Gastroesophageal sphincter (tissue), 4 donors: ENCODE measurements around the gene EFCAB14. TPM values are rescaled to one million over a fixed set of nuclear protein-coding genes. Genes with fewer than 3 reads are reported as not detected.
"Not testable (repeated sequence)": the region's sequence is repeated elsewhere in the genome, so short reads cannot be mapped to it uniquely, and the experiment has no call there.

ENCODE experiments used
- ATAC-seq: fragments of 150-250 bp; one replicate; pipeline ENCODE4 v1.9.1; 2016; ENCODE audit warnings: mild to moderate bottlenecking, moderate library complexity
- H3K27ac ChIP-seq, 4 donors: fragments of 200-600 bp; sonication (generic) in 3 of 4; 1 replicate in 3 of 4; 2 replicates in 1 of 4; pipeline ENCODE4 v1.5.1; 2016 to 2019
- H3K27me3 ChIP-seq: fragments of 200-600 bp; sonication (generic); one replicate; pipeline ENCODE4 v1.5.1; 2019
- H3K36me3 ChIP-seq, 2 donors: fragments of 200-600 bp; sonication (generic); one replicate each; pipeline ENCODE4 v1.5.1; 2019; ENCODE audit warnings: control low read depth in 1 of 2
- H3K4me1 ChIP-seq, 3 donors: fragments of 200-600 bp; sonication (generic); 1 replicate in 2 of 3; 2 replicates in 1 of 3; pipeline ENCODE4 v1.5.1; 2016 to 2019; ENCODE audit warnings: control low read depth in 2 of 3
- H3K4me3 ChIP-seq, 2 donors: fragments of 200-600 bp; sonication (generic); one replicate each; pipeline ENCODE4 v1.5.1; 2019; ENCODE audit warnings: mild to moderate bottlenecking in 1 of 2, moderate library complexity in 1 of 2
- H3K9me3 ChIP-seq, 3 donors: fragments of 200-600 bp; sonication (generic); one replicate each; pipeline ENCODE4 v1.5.1; 2017 to 2019; ENCODE audit warnings: control low read depth in 2 of 3
- CTCF ChIP-seq, 4 experiments: fragments of 200-600 bp in 2 of 4; fragments of 450-650 bp in 2 of 4; sonication (generic) in 1 of 4; IDR thresholded peaks; one replicate each; pipeline ENCODE4 v1.5.1; 2017 to 2019; ENCODE audit warnings: antibody characterized with exemption in 4 of 4, mild to moderate bottlenecking in 2 of 4, moderate library complexity in 2 of 4
- EP300 ChIP-seq: sonication (generic); formaldehyde crosslinking; IDR thresholded peaks from one replicate; pipeline ENCODE4 v1.6.1; 2017; ENCODE audit warnings: antibody characterized with exemption, mild to moderate bottlenecking
- POLR2A ChIP-seq, 2 donors: fragments of 450-650 bp; IDR thresholded peaks; one replicate each; pipeline ENCODE4 v1.6.1; 2017; ENCODE audit warnings: antibody characterized with exemption in 2 of 2, mild to moderate bottlenecking in 2 of 2, moderate library complexity in 1 of 2
- POLR2AphosphoS5 ChIP-seq: sonication (generic); formaldehyde crosslinking; IDR thresholded peaks from one replicate; pipeline ENCODE4 v1.6.1; 2017; ENCODE audit warnings: antibody characterized with exemption
- WGBS, 2 donors: methylation state at CpG; one replicate each; pipeline ENCODE4 v1.1.5; 2018; ENCODE audit warnings: low coverage in 1 of 2; 5-methylcytosine and 5-hydroxymethylcytosine counted together
- total RNA-seq, 4 donors: library from RNA; depleted of rRNA; stranded (reverse); fragments of >200 nt; gene quantifications; one replicate each; pipeline ENCODE4 v1.1.0, GENCODE V29; 2016

Gene EFCAB14
- total RNA-seq, 4 donors from 2014 or later, result 109 to 133 (median 116) TPM

GRCh38 chr1:46761740-46762139 lies 42.8 kb upstream of the EFCAB14 start:
- peaks cover 58% of the 10 kb centered on the region for H3K27me3 ChIP-seq
- H3K4me3 ChIP-seq, result no peak overlapping the region

GRCh38 chr1:46760558-46761166 lies 41.7 kb upstream of the EFCAB14 start:
- no peak overlapping the region for H3K4me3 ChIP-seq
- no peak overlapping the region for H3K27ac ChIP-seq
- peaks cover 58% of the 10 kb centered on the region for H3K27me3 ChIP-seq
- TF ChIP-seq POLR2A (IDR thresholded peaks at IDR 0.05) (no peak), CTCF (IDR thresholded peaks at IDR 0.05) (no peak), EP300 (no peak), POLR2AphosphoS5 (no peak)
- H3K36me3 ChIP-seq, result no peaks in the 10 kb centered on the region
- peaks cover 0 to 12% (median 0%) of the 10 kb centered on the region in 3 donors for H3K9me3 ChIP-seq
- 38 to 71% methylated on average over 2 of the region's 2 CpGs for WGBS, 2 donors
- ATAC-seq, result no peak
- no peaks in the 10 kb centered on the region for H3K4me1 ChIP-seq

More at GRCh38 chr1:46761740-46762139, 42.8 kb upstream of the EFCAB14 start:
- H3K36me3 ChIP-seq, result no peaks in the 10 kb centered on the region
- H3K9me3 ChIP-seq, result peaks cover 0 to 12% (median 0%) of the 10 kb centered on the region in 3 donors
- no peak for TF ChIP-seq POLR2A (IDR thresholded peaks at IDR 0.05)
- no peak for TF ChIP-seq CTCF (IDR thresholded peaks at IDR 0.05)
- no peak for TF ChIP-seq EP300
- no peak for TF ChIP-seq POLR2AphosphoS5
- H3K4me1 ChIP-seq, result no peaks in the 10 kb centered on the region
- H3K27ac ChIP-seq, result no peak overlapping the region
- ATAC-seq, result no peak

- no peaks in the 10 kb centered on the region for H3K4me1 ChIP-seq
- TF ChIP-seq POLR2AphosphoS5 (no peak), EP300 (no peak), CTCF (IDR thresholded peaks at IDR 0.05) (no peak), POLR2A (IDR thresholded peaks at IDR 0.05) (no peak)
- no peak overlapping the region for H3K27ac ChIP-seq
- no peak overlapping the region for H3K4me3 ChIP-seq
- H3K9me3 ChIP-seq, result peaks cover 0 to 11% (median 0%) of the 10 kb centered on the region in 3 donors
- H3K27me3 ChIP-seq, result peaks cover 42% of the 10 kb centered on the region
- no peak for ATAC-seq
- no peaks in the 10 kb centered on the region for H3K36me3 ChIP-seq
Measured at GRCh38 chr1:46757956-46758528, 39.1 kb upstream of the EFCAB14 start.

- TF ChIP-seq CTCF (IDR thresholded peaks at IDR 0.05) (no peak), POLR2AphosphoS5 (no peak), POLR2A (IDR thresholded peaks at IDR 0.05) (no peak), EP300 (no peak)
- peaks cover 0 to 4% (median 0%) of the 10 kb centered on the region in 3 donors for H3K9me3 ChIP-seq
- no peak for ATAC-seq
- no peaks in the 10 kb centered on the region for H3K4me1 ChIP-seq
- 44 to 52% methylated on average over 4 to 6 of the region's 6 CpGs for WGBS, 2 donors
- no peaks in the 10 kb centered on the region for H3K36me3 ChIP-seq
- H3K27me3 ChIP-seq, result peaks cover 36% of the 10 kb centered on the region
- H3K27ac ChIP-seq, result no peak overlapping the region
- H3K4me3 ChIP-seq, result no peak overlapping the region
Measured at GRCh38 chr1:46757247-46757955, 38.5 kb upstream of the EFCAB14 start.

- H3K4me1 ChIP-seq, result no peaks in the 10 kb centered on the region
- 77 to 100% methylated on average over 2 to 3 of the region's 4 CpGs for WGBS, 2 donors
- peaks cover 29% of the 10 kb centered on the region for H3K27me3 ChIP-seq
- no peak overlapping the region for H3K27ac ChIP-seq
- no peak for ATAC-seq
- no peaks in the 10 kb centered on the region for H3K36me3 ChIP-seq
- no peak overlapping the region for H3K4me3 ChIP-seq
- H3K9me3 ChIP-seq, result no peaks in the 10 kb centered on the region
- TF ChIP-seq CTCF (IDR thresholded peaks at IDR 0.05) (no peak), POLR2AphosphoS5 (no peak), EP300 (no peak), POLR2A (IDR thresholded peaks at IDR 0.05) (no peak)
Measured at GRCh38 chr1:46755121-46755520, 36.2 kb upstream of the EFCAB14 start.

- H3K4me3 ChIP-seq, H3K27ac ChIP-seq, H3K9me3 ChIP-seq, H3K36me3 ChIP-seq, ATAC-seq, H3K4me1 ChIP-seq: not testable (repeated sequence)
- H3K27me3 ChIP-seq, result peaks cover 33% of the 10 kb centered on the region
- 46 to 86% methylated on average over 3 to 4 of the region's 4 CpGs for WGBS, 2 donors
Measured at GRCh38 chr1:46754707-46755106, 35.8 kb upstream of the EFCAB14 start.
